ENCODE data around the gene FOXO3B. TPM values are rescaled to one million over a fixed set of nuclear protein-coding genes. Genes with fewer than 3 reads are reported as not detected.
A peak's percentile ranks its signal among the peaks of the same experiment; 100 is the strongest.
"Not testable (repeated sequence)": the region's sequence is repeated elsewhere in the genome, so short reads cannot be mapped to it uniquely, and the experiment has no call there.

FOXO3B gene
- 1 to 10 TPM; 3.5 to 5.2 TPM for total RNA-seq
- polyA plus RNA-seq, result under 1 TPM in 1 of 2 donors, not detected in 1; 0.95 TPM
- long read RNA-seq, donor 1, partial matches to known transcripts, result 0 of 2 reads
- long read RNA-seq, donor 1, other reads (novel, unspliced or antisense), result 0 of 2 reads
- long read RNA-seq, donor 2, result 0 reads

DNA sequence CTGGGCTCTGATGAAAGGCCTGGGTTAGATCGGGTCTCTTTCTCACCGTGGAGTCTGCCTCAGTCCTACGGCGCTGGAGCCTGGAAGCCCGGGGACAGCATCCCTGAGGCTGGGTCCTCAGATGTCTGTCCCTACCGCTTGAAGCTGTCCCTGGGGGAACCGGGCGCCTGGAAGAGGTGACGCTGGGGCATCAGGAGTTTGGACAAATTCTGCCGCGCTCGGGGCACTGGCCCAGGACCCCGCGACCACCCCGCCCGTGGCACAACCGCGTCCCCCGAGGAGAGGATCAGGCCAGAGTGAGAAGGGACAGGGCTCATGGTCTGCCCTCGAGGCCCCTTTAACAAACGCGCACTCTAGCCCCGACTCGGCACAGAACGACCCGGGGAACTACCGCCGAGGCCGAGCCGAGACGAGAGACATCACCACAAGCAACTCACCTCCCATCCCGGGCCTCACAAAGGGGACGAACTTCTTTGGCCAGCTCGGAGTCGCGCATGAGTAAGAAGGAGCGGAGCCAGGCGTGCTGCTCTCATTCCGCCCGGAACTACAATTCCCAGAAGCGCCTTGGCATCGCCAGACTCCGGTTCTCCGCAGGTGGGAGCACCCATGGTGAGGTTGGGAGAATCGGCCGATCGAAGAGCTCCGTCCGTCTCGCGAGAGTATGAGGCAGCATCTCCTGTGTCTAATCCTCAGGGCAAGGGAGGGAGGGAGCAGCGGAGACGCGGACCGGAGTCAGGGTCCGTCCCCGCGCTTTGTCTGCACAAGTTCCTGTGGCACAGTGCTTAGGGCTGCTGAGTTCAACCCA is at the start of gene FOXO3B:
Gene FOXO3B (minus strand): TSS at position 548 of the 805 bp plus-strand sequence. CDS start 663 bp downstream, outside the sequence.
- intact Hi-C loops (cut with DNase I); H3K27ac ChIP-seq (ENCODE audit: low read depth in 1 of 2, low read length in 2 of 2); H3K36me3 ChIP-seq (ENCODE audit: control insufficient read depth in 1 of 2, insufficient read depth in 2 of 2, low read length in 1 of 2); H3K4me1 ChIP-seq (ENCODE audit: control insufficient read depth in 1 of 2, insufficient read depth in 2 of 2, low read length in 2 of 2); H3K9me3 ChIP-seq (ENCODE audit: control insufficient read depth, low read length); H3K27me3 ChIP-seq (ENCODE audit: control insufficient read depth in 1 of 2, insufficient read depth in 2 of 2, low read length in 1 of 2): not testable (repeated sequence)
- peak within 1 kb of the TSS; percentile 18 to 46 for H3K4me3 ChIP-seq (ENCODE audit: low read length in 2 of 2)
- 0 to 1% methylated on average over 28 to 54 of the region's 58 CpGs for WGBS, 2 donors
- ATAC-seq (ENCODE audit: low FRiP score), result peak; percentile 93
- DNase-seq, result peak; percentile 94 to 96

DNA sequence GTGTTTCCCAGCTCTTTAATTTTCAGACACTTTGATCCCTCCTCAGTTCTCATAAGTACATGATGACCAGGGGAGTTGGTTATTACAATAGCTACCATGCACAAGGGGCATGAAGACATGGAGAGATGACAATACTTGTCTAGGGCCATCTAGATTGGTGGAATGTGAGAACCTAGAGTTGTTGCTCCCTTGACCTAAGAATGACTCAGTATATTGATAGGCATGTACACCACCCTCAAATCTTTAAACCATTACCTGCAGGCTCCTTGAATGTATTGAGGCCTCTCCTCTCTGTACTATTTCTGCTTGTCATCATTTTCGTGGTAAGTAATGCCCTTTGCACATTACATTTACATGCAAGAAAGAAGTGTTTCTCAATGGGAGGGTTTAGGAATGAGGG is 41.4 kb upstream of the FOXO3B start:
- H3K4me1 ChIP-seq (ENCODE audit: control insufficient read depth in 1 of 2, insufficient read depth in 2 of 2, low read length in 2 of 2); H3K36me3 ChIP-seq (ENCODE audit: control insufficient read depth in 1 of 2, insufficient read depth in 2 of 2, low read length in 1 of 2); ATAC-seq (ENCODE audit: low FRiP score); H3K9me3 ChIP-seq (ENCODE audit: control insufficient read depth, low read length); H3K27me3 ChIP-seq (ENCODE audit: control insufficient read depth in 1 of 2, insufficient read depth in 2 of 2, low read length in 1 of 2); H3K4me3 ChIP-seq (ENCODE audit: low read length in 2 of 2); H3K27ac ChIP-seq (ENCODE audit: low read depth in 1 of 2, low read length in 2 of 2); DNase-seq; intact Hi-C loops (cut with DNase I): not testable (repeated sequence)
- 96 to 100% methylated on average over 1 of the region's 1 CpG for WGBS, 2 donors

DNA sequence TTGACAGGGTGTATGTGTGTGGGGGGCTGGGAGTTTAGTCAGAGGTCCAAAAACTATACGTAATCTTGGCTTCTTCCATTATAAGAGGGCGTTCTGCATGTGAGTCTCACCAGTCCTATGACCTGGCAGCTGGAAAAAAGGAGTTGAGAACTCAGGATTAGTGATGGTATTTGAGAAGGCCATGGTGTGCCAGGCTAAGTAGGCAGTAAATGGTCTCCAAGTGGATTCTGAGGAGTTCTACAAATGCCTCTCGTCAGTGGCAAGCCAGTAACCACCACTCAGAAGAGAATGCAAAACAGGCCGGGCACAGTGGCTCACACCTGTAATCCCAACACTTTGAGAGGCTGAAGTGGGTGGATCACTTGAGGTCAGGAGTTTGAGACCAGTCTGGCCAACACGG is 40.5 kb upstream of the FOXO3B start:
- DNase-seq; H3K4me1 ChIP-seq (ENCODE audit: control insufficient read depth in 1 of 2, insufficient read depth in 2 of 2, low read length in 2 of 2); intact Hi-C loops (cut with DNase I); H3K27me3 ChIP-seq (ENCODE audit: control insufficient read depth in 1 of 2, insufficient read depth in 2 of 2, low read length in 1 of 2); ATAC-seq (ENCODE audit: low FRiP score); H3K9me3 ChIP-seq (ENCODE audit: control insufficient read depth, low read length); H3K27ac ChIP-seq (ENCODE audit: low read depth in 1 of 2, low read length in 2 of 2); H3K36me3 ChIP-seq (ENCODE audit: control insufficient read depth in 1 of 2, insufficient read depth in 2 of 2, low read length in 1 of 2); H3K4me3 ChIP-seq (ENCODE audit: low read length in 2 of 2): not testable (repeated sequence)
- 76 to 80% methylated on average over 5 of the region's 5 CpGs for WGBS, 2 donors

DNA sequence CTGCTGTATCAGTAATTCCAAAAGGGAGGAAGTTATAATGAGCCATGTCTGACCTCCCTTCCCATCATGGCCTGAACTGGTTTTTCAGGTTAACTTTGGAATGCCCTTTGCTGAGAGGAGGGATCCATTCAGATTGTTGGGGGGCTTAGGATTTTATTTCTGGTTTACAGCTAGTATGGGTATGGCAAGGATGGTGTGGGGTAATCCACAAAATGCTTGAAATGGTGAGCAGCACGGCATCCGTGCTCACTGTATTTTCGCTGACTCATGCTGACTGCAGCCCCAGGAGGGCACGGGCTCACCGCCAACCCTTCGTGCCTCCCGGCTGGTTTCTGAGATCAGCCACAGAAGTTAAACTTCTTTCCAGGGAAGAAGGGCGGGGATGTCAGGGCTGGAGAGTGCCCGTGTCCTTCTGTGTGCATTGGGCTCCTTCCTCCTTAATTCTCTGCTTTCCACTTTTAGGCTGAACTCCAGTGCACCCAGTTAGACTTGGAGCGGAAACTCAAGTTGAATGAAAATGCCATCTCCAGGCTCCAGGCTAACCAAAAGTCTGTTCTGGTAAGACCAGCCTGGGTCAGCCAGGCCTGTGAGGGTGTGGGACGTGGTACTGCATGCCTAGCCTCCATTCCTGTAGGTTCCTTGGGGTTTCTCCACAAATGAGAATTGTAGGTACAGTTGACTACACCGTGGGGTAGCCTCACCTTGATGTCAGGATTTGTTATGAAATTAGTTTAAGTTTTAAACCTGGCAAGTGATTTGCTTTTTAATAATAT is 39.8 kb upstream of the FOXO3B start:
- WGBS, 2 donors, result 62 to 80% methylated on average over 1 to 2 of the region's 12 CpGs
- DNase-seq; H3K36me3 ChIP-seq (ENCODE audit: control insufficient read depth in 1 of 2, insufficient read depth in 2 of 2, low read length in 1 of 2); H3K4me1 ChIP-seq (ENCODE audit: control insufficient read depth in 1 of 2, insufficient read depth in 2 of 2, low read length in 2 of 2); H3K27ac ChIP-seq (ENCODE audit: low read depth in 1 of 2, low read length in 2 of 2); H3K9me3 ChIP-seq (ENCODE audit: control insufficient read depth, low read length); H3K4me3 ChIP-seq (ENCODE audit: low read length in 2 of 2); H3K27me3 ChIP-seq (ENCODE audit: control insufficient read depth in 1 of 2, insufficient read depth in 2 of 2, low read length in 1 of 2); intact Hi-C loops (cut with DNase I): not testable (repeated sequence)
- peak; percentile 79 for ATAC-seq (ENCODE audit: low FRiP score)

- ATAC-seq (ENCODE audit: low FRiP score); H3K9me3 ChIP-seq (ENCODE audit: control insufficient read depth, low read length); H3K36me3 ChIP-seq (ENCODE audit: control insufficient read depth in 1 of 2, insufficient read depth in 2 of 2, low read length in 1 of 2); H3K4me1 ChIP-seq (ENCODE audit: control insufficient read depth in 1 of 2, insufficient read depth in 2 of 2, low read length in 2 of 2); H3K27me3 ChIP-seq (ENCODE audit: control insufficient read depth in 1 of 2, insufficient read depth in 2 of 2, low read length in 1 of 2); intact Hi-C loops (cut with DNase I); H3K4me3 ChIP-seq (ENCODE audit: low read length in 2 of 2); H3K27ac ChIP-seq (ENCODE audit: low read depth in 1 of 2, low read length in 2 of 2); DNase-seq: not testable (repeated sequence)
- 91 to 92% methylated on average over 11 to 12 of the region's 12 CpGs for WGBS, 2 donors
These were observed 37.5 kb upstream of the FOXO3B start for GRCh38 chr17:18719428-18720110.

DNA sequence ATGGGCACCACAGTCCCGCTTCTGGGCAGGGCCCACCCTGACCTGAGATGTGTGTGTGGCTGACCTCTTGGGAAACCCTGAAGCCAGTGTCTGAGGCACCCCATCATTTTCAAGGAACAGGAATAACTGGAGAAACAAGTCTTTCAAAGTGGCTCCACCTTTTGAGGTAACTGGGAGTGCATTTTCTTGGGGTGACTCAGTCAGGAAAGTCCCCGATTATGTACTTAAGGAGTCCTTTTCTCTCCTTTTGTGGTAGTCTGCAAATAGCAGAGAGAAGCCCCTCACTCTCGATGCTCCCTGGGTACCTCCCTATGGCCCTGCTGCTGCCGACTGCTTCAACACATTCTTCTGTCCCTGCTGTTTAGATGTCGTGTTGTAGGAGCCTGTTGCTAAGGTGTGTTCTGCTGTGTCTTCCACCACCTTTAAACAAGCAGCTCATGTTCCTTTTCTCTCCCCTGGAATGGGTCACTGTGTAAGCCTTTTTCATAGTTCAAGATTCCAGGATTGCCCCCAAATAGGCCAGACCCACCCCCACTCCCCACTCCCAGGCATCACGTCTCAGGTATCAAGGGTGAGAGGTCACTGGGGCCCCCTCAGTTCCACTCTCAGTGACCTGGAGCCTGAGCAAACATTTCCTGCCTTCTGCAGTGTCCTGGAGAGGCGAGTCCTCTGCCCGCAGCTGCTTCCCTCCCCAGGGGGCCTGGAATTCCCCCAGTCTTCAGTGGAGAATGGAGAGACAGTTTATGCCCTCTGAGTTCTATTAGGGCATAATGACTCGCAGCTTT is 36.7 kb upstream of the FOXO3B start:
- H3K27ac ChIP-seq (ENCODE audit: low read depth in 1 of 2, low read length in 2 of 2); H3K4me1 ChIP-seq (ENCODE audit: control insufficient read depth in 1 of 2, insufficient read depth in 2 of 2, low read length in 2 of 2); H3K4me3 ChIP-seq (ENCODE audit: low read length in 2 of 2); H3K36me3 ChIP-seq (ENCODE audit: control insufficient read depth in 1 of 2, insufficient read depth in 2 of 2, low read length in 1 of 2); H3K9me3 ChIP-seq (ENCODE audit: control insufficient read depth, low read length); intact Hi-C loops (cut with DNase I); ATAC-seq (ENCODE audit: low FRiP score); DNase-seq; H3K27me3 ChIP-seq (ENCODE audit: control insufficient read depth in 1 of 2, insufficient read depth in 2 of 2, low read length in 1 of 2): not testable (repeated sequence)
- WGBS, 2 donors, result 83 to 93% methylated on average over 8 of the region's 9 CpGs

GRCh38 chr17:18712354-18712999 is 30.4 kb upstream of the FOXO3B start:
- H3K9me3 ChIP-seq (ENCODE audit: control insufficient read depth, low read length); H3K27me3 ChIP-seq (ENCODE audit: control insufficient read depth in 1 of 2, insufficient read depth in 2 of 2, low read length in 1 of 2); H3K4me3 ChIP-seq (ENCODE audit: low read length in 2 of 2); H3K27ac ChIP-seq (ENCODE audit: low read depth in 1 of 2, low read length in 2 of 2); intact Hi-C loops (cut with DNase I); H3K36me3 ChIP-seq (ENCODE audit: control insufficient read depth in 1 of 2, insufficient read depth in 2 of 2, low read length in 1 of 2); H3K4me1 ChIP-seq (ENCODE audit: control insufficient read depth in 1 of 2, insufficient read depth in 2 of 2, low read length in 2 of 2): not testable (repeated sequence)
- WGBS, 2 donors, result 6 to 7% methylated on average over 6 to 7 of the region's 7 CpGs
- ATAC-seq (ENCODE audit: low FRiP score) (peak; percentile 79), DNase-seq (peak; percentile 78 to 87)

Data from aorta (tissue), 5 donors.